ENCODE data around the gene ADGRD1.

ADGRD1 gene

GRCh38 chr12:131045705-131046460, 92.2 kb downstream of the ADGRD1 start:
- in situ Hi-C loops (cut with MboI; ENCODE audit: low pct_unique_long_range_greater_than_20kb, low sequenced_read_pairs, unreplicated experiment) = no loop called here
- no peak for DNase-seq (ENCODE audit: low spot score)

DNA sequence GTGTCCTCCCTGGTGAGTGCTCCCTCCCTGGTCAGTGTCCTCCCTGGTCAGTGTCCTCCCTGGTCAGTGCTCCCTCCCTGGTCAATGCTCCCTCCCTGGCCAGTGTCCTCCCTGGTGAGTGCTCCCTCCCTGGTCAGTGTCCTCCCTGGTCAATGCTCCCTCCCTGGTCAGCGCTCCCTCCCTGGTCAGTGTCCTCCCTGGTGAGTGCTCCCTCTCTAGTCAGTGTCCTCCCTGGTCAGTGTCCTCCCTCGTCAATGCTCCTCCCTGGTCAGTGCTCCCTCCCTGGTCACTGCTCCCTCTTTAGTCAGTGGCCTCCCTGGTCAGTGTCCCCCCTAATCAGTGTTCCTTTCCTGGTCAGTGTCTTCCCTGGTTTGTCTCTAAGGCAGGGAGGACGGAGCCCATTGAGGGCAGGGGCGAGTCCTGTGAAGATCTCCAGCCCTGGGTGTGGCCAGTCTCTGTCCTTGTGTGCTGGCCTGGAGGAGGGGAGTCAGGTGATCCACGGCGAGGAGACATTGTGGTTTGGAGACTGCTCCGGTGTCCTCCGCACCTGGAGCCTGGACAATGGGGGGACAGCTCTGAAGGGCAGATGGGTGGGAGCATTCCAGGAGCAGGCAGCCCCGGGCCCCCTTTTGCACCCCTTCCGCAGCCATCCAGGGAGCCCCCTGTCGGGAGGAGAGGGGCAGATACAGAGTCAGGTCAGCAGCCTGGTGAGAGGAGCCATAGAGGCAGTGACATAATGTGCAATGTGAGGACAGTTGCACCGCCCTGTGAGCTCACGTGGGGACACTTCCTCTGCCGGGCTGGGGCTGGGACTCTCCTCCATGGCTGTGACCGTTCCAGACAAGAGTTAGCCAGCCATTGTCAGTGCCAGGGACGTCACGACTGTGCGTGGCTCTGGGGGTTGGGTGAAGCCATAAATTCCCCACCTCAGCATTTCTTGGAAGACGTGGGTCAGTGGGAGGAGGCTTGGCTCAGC, 93.4 kb downstream of the ADGRD1 start:
- TF ChIP-seq, protein P1, sequence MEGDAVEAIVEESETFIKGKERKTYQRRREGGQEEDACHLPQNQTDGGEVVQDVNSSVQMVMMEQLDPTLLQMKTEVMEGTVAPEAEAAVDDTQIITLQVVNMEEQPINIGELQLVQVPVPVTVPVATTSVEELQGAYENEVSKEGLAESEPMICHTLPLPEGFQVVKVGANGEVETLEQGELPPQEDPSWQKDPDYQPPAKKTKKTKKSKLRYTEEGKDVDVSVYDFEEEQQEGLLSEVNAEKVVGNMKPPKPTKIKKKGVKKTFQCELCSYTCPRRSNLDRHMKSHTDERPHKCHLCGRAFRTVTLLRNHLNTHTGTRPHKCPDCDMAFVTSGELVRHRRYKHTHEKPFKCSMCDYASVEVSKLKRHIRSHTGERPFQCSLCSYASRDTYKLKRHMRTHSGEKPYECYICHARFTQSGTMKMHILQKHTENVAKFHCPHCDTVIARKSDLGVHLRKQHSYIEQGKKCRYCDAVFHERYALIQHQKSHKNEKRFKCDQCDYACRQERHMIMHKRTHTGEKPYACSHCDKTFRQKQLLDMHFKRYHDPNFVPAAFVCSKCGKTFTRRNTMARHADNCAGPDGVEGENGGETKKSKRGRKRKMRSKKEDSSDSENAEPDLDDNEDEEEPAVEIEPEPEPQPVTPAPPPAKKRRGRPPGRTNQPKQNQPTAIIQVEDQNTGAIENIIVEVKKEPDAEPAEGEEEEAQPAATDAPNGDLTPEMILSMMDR (IDR thresholded peaks at IDR 0.05; ENCODE audit: extremely low read depth, insufficient read depth, missing control alignments) = peak; percentile 2
- in situ Hi-C loops (cut with MboI; ENCODE audit: low pct_unique_long_range_greater_than_20kb, low sequenced_read_pairs, unreplicated experiment) = no loop called here
- peak; percentile 53 for DNase-seq (ENCODE audit: low spot score)

More at GRCh38 chr12:131045705-131046460, 92.2 kb downstream of the ADGRD1 start:
- TF ChIP-seq, protein P1 (IDR thresholded peaks at IDR 0.05; ENCODE audit: extremely low read depth, insufficient read depth, missing control alignments) = no peak

DNA sequence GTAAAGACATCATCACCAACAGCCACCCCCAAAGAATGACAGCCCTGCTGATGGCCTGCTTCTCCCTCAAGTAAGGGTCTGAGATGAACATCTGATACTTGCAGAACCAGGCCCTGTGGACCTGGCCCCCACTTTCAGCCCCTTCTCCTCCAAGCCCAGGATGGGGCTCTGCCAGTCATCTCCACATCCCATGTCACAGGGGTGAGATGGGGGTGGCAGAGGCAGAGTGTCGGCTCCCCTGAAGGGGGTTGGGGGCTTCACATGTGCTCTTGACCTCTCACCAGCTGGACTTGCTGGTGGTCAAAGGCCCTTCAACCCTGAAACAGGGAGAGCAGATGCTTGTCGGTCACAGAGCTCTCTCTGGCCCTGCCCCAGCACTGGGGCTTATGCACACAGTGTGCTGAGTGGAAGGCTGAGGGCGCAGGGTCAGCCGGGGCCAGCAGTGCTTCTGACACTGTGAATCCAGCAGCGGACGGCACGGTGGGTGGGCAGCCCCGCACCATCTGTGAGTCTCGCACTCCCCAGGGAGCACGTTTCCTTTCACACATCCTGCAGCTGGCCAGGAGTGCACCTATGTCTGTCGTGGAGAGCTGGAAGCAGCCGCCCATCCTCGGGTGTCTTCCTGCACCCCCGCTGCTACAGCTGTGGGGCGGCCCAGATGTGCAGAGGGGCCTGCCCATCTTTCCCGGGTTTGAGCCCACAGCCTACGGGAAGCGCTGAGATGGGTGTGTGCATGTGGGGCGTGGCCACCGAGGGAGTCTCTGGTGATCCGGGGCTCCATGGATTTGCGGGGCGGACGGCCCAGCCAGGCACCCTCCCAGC, 94.3 kb downstream of the ADGRD1 start:
- DNase-seq (ENCODE audit: low spot score) = no peak
- TF ChIP-seq, protein P1 (IDR thresholded peaks at IDR 0.05; ENCODE audit: extremely low read depth, insufficient read depth, missing control alignments) = no peak

DNA sequence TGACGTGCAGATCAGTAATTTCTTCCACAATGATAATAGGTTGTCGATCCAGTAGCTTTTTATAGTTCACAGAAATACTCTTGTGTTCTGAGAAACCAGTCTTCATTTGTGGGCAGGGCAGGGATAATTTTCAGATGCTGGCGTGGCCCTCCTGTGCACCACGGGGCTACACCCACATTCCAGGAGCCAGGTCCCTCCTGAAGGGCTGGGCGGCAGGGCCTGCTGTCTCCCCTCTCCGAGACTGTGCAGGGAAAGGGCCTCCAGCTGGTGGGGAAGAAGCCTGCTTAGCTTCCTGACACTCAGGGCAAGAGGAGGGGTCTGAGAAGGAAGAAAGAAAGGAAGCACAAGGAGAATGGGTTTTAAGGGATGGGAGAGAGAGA, 94.9 kb downstream of the ADGRD1 start:
- in situ Hi-C loops (cut with MboI; ENCODE audit: low pct_unique_long_range_greater_than_20kb, low sequenced_read_pairs, unreplicated experiment) = no loop called here
- TF ChIP-seq, protein P1 (IDR thresholded peaks at IDR 0.05; ENCODE audit: extremely low read depth, insufficient read depth, missing control alignments) = no peak
- no peak for DNase-seq (ENCODE audit: low spot score)

More for the DNA sequence above, 94.3 kb downstream of the ADGRD1 start:
- in situ Hi-C loops (cut with MboI; ENCODE audit: low pct_unique_long_range_greater_than_20kb, low sequenced_read_pairs, unreplicated experiment) = no loop called here

DNA sequence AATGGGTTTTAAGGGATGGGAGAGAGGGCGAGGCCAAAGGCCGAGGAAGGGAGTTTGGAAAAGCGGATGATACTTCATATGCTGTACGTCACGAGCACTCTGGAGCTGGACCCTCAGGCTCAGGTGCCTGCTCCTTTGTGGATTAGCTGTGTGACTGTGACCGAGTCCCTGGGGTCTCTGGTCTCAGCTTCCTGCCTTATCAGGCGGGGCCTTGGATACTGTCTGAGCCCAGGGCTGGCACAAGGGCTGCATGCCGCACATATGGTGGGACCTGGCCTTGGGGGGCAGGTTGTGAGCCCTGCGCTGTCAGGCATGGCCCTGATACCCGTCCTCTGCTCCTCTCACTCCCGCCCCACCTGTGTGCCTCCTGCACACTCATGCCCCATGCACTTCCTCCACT, 95.3 kb downstream of the ADGRD1 start:
- TF ChIP-seq, protein P1 (IDR thresholded peaks at IDR 0.05; ENCODE audit: extremely low read depth, insufficient read depth, missing control alignments) = no peak
- in situ Hi-C loops (cut with MboI; ENCODE audit: low pct_unique_long_range_greater_than_20kb, low sequenced_read_pairs, unreplicated experiment) = no loop called here
- no peak for DNase-seq (ENCODE audit: low spot score)

All from GM13977 (cell line).